Stimulated activated CD4-positive, alpha-beta T cell treated with anti-CD3 and anti-CD28 coated beads, Interleukin-2, amount 100 ng/mL, for 4 hours (primary cell): Measurements from ENCODE around the gene ALPG.
"Not testable (repeated sequence)": the region's sequence is repeated elsewhere in the genome, so short reads cannot be mapped to it uniquely, and the experiment has no call there.

Experiments
- DNase-seq: peaks from one replicate; pipeline ENCODE4 v3.0.0-alpha.2; 2020; ENCODE audit warnings: low read depth

The ALPG gene

GRCh38 chr2:232419245-232420072 is 12.8 kb downstream of the ALPG start:
- no peak for DNase-seq

- DNase-seq, result no peak
These were observed 13.4 kb downstream of the ALPG start for GRCh38 chr2:232420073-232420454.

- DNase-seq, result no peak
These were observed 14.0 kb downstream of the ALPG start for GRCh38 chr2:232420463-232421188.

- DNase-seq, result no peak
These were observed 14.6 kb downstream of the ALPG start for GRCh38 chr2:232421189-232421785.

GRCh38 chr2:232422051-232422450 is 15.4 kb downstream of the ALPG start:
- no peak for DNase-seq

GRCh38 chr2:232422996-232423395 is 16.4 kb downstream of the ALPG start:
- not testable (repeated sequence) for DNase-seq

- not testable (repeated sequence) for DNase-seq
These were observed 16.8 kb downstream of the ALPG start for GRCh38 chr2:232423407-232423806.

- DNase-seq, result no peak
These were observed 25.3 kb downstream of the ALPG start for GRCh38 chr2:232431705-232432590.

GRCh38 chr2:232432598-232433184 is 26.0 kb downstream of the ALPG start:
- DNase-seq, result no peak

- DNase-seq, result not testable (repeated sequence)
These were observed 27.0 kb downstream of the ALPG start for GRCh38 chr2:232433622-232434021.

- DNase-seq, result no peak
These were observed 27.4 kb downstream of the ALPG start for GRCh38 chr2:232434091-232434490.

- DNase-seq, result no peak
These were observed 28.1 kb downstream of the ALPG start for GRCh38 chr2:232434563-232435374.

- DNase-seq, result no peak
These were observed 28.7 kb downstream of the ALPG start for GRCh38 chr2:232435375-232435648.

GRCh38 chr2:232435805-232436204 is 29.2 kb downstream of the ALPG start:
- DNase-seq, result no peak

GRCh38 chr2:232436381-232437194 is 29.9 kb downstream of the ALPG start:
- DNase-seq, result no peak

GRCh38 chr2:232437195-232437571 is 30.5 kb downstream of the ALPG start:
- no peak for DNase-seq

- no peak for DNase-seq
These were observed 31.4 kb downstream of the ALPG start for GRCh38 chr2:232438091-232438490.

GRCh38 chr2:232438951-232439757 is 32.5 kb downstream of the ALPG start:
- DNase-seq, result no peak

GRCh38 chr2:232439758-232440135 is 33.1 kb downstream of the ALPG start:
- no peak for DNase-seq
